GM13977 (cell line): ENCODE results near the gene SH3RF1.

ENCODE experiments used
- DNase-seq: peaks from one replicate; pipeline ENCODE4 v3.0.0; 2012; ENCODE audit warnings: low spot score
- in situ Hi-C: fragments of 300-500 bp; cut with MboI; formaldehyde crosslinking; loops from one replicate; pipeline ENCODE4 v1.12.0; 2022; ENCODE audit warnings: low sequenced_read_pairs, low pct_unique_long_range_greater_than_20kb, mixed read lengths, inconsistent platforms; ENCODE audit not compliant: unreplicated experiment
- TF ChIP-seq, protein P1 (sequence below): IDR thresholded peaks from 2 replicates; pipeline ENCODE4 v1.5.1; 2012; ENCODE audit warnings: mild to moderate bottlenecking, control low read depth; ENCODE audit not compliant: insufficient read depth; ENCODE audit errors: extremely low read depth, missing control alignments

Gene SH3RF1

DNA sequence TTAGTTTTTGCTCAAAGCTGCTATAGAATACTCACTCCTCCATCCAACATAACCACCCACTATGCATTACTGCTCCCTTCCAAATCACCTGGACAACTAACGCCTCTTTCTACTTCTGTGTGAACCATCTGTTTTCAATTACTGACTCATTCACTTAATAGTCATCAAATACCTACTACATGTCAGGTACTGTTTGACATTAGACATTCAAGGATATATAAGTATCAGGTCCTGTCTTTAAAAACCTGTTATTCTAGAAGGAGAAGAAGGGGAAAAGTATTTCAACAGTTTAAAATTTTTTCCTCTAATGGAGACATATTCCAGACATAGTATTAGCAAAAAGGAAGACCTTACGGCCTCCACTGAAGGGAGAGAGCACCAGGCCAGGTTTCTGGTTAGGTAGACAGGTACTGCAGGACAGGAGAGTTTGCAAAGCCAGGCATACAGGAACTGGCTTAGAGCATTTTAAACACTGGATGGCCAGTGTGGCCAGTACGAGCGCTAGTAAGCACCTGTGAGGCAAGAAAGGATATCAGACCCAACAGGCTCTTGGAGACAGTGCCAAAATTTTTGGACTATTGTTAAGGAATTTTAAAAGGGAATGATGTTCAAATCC, 39.0 kb downstream of the SH3RF1 start:
- TF ChIP-seq, protein P1, sequence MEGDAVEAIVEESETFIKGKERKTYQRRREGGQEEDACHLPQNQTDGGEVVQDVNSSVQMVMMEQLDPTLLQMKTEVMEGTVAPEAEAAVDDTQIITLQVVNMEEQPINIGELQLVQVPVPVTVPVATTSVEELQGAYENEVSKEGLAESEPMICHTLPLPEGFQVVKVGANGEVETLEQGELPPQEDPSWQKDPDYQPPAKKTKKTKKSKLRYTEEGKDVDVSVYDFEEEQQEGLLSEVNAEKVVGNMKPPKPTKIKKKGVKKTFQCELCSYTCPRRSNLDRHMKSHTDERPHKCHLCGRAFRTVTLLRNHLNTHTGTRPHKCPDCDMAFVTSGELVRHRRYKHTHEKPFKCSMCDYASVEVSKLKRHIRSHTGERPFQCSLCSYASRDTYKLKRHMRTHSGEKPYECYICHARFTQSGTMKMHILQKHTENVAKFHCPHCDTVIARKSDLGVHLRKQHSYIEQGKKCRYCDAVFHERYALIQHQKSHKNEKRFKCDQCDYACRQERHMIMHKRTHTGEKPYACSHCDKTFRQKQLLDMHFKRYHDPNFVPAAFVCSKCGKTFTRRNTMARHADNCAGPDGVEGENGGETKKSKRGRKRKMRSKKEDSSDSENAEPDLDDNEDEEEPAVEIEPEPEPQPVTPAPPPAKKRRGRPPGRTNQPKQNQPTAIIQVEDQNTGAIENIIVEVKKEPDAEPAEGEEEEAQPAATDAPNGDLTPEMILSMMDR = no peak
- in situ Hi-C loops = no loop called here
- no peak for DNase-seq

DNA sequence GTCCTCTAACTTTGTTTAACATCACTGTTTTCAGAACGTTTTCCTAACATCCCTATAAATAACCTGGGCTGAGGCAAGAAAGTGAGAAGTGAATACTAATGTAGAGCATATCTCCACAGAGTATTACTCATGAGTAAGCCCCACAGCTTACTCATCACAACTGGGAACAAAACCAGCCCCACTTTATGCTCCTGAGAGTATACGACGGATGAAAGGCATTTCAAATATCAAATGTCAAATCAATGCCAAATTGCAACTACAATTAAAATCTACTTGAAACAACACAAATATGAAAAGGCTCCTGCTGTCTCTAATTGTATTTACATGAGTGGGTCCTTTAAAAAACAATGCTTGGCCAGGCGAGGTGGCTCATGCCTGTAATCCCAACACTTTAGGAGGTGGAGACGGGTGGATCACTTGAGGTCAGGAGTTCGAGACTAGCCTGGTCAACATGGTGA, 41.2 kb downstream of the SH3RF1 start:
- in situ Hi-C loops = no loop called here
- no peak for DNase-seq
- TF ChIP-seq, protein P1 = no peak

DNA sequence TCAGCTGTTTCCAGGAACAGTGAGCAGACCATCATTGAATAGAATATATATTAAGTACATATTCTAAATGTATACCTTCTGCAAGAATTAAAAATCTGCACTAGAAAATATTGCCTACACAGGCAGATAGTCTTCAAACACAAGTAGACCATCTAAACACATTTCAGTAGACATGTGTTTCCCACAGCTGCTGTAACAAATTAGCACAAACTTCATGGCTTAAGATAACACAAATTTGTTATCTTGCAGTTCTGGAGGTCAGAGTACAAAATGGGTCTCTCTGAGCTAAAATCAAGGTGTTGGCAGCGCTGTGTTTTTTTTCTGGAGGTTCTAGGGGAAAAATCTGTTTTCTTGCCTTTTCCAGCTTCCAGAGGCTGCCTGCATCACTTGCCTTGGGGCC, 42.7 kb downstream of the SH3RF1 start:
- TF ChIP-seq, protein P1 = no peak
- no peak for DNase-seq
- in situ Hi-C loops = no loop called here

- TF ChIP-seq, protein P1 = no peak
- no peak for DNase-seq
- in situ Hi-C loops = no loop called here
Measured at GRCh38 chr4:169226565-169226964, 44.2 kb downstream of the SH3RF1 start.

DNA sequence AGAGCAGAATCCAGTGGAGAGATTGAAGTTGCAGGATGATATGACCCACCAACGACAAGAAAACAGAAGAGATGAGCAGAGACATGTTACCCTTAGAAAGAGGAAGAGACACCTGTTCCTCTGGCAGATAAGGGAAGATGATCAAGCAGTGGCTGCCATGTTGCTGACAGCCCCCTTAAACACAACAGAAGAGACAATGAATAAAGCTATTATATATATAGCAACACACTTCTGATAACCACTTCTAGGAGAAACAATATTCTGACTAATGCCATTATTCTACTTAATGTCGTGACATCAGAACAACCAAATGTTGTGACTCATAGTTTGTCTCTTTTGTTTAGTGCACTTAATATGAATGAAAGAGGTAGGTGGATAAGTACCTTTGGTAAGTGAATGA, 44.9 kb downstream of the SH3RF1 start:
- in situ Hi-C loops = no loop called here
- DNase-seq = no peak
- TF ChIP-seq, protein P1 = no peak

- TF ChIP-seq, protein P1 = no peak
- DNase-seq = no peak
- in situ Hi-C loops = no loop called here
Measured at GRCh38 chr4:169225058-169225751, 45.6 kb downstream of the SH3RF1 start.

DNA sequence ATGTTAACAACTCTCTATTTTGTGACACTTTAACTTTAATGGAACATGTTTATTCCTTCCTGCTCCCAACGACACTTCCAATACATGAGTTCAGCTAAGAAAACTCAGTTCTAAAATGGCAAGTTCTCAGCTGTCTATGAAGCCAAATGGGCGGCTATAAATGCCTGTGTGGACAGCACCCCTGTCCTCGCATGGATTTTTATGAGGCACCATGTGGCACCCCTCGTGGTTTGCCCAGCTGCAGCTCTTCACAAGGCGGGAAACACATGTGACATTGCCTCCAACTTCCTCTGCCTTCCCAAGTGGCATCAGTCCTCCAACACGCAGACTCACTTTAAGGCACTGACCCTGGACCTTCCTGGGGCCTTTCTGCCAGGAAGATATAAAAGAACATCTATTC, 48.0 kb downstream of the SH3RF1 start:
- TF ChIP-seq, protein P1 = no peak
- no peak for DNase-seq
- in situ Hi-C loops = no loop called here
